Suprapubic skin (tissue), 4 donors: ENCODE results near the gene PVALB. TPM values are rescaled to one million over a fixed set of nuclear protein-coding genes. Genes with fewer than 3 reads are reported as not detected.

Experiments used
- DNase-seq, 2 donors: peaks; one replicate each; pipeline ENCODE4 v3.0.0-alpha.2; 2019; ENCODE audit warnings: low spot score in 2 of 2
- H3K27ac ChIP-seq: fragments of 200-600 bp; sonication (generic); one replicate; pipeline ENCODE4 v1.5.1; 2019
- H3K27me3 ChIP-seq: fragments of 200-600 bp; sonication (generic); one replicate; pipeline ENCODE4 v1.5.1; 2019
- H3K36me3 ChIP-seq: fragments of 200-600 bp; sonication (generic); one replicate; pipeline ENCODE4 v1.5.1; 2019
- H3K4me1 ChIP-seq: fragments of 200-600 bp; sonication (generic); one replicate; pipeline ENCODE4 v1.5.1; 2019
- H3K4me3 ChIP-seq: fragments of 200-600 bp; sonication (generic); one replicate; pipeline ENCODE4 v1.5.1; 2019; ENCODE audit warnings: mild to moderate bottlenecking
- H3K9me3 ChIP-seq: fragments of 200-600 bp; sonication (generic); one replicate; pipeline ENCODE4 v1.5.1; 2019
- CTCF ChIP-seq, 2 donors: fragments of 200-600 bp in 1 of 2; fragments of 450-650 bp in 1 of 2; sonication (generic) in 1 of 2; IDR thresholded peaks; one replicate each; pipeline ENCODE4 v1.5.1; 2016 to 2019; ENCODE audit warnings: antibody characterized with exemption in 2 of 2, mild to moderate bottlenecking in 1 of 2, moderate library complexity in 1 of 2
- EP300 ChIP-seq: sonication (generic); formaldehyde crosslinking; IDR thresholded peaks from one replicate; pipeline ENCODE4 v1.6.1; 2017; ENCODE audit warnings: antibody characterized with exemption
- POLR2A ChIP-seq, 2 donors: fragments of 450-650 bp; IDR thresholded peaks; one replicate each; pipeline ENCODE4 v1.6.1; 2017; ENCODE audit warnings: antibody characterized with exemption in 2 of 2, mild to moderate bottlenecking in 2 of 2, moderate library complexity in 2 of 2
- POLR2AphosphoS5 ChIP-seq, 3 donors: sonication (generic); formaldehyde crosslinking; IDR thresholded peaks; one replicate each; pipeline ENCODE4 v1.6.1; 2017; ENCODE audit warnings: antibody characterized with exemption in 3 of 3
- WGBS: methylation state at CpG from one replicate; pipeline ENCODE4 v1.1.5; 2018; 5-methylcytosine and 5-hydroxymethylcytosine counted together
- total RNA-seq, 4 donors: library from RNA; depleted of rRNA; stranded (reverse); fragments of >200 nt; gene quantifications; one replicate each; pipeline ENCODE4 v1.1.0, GENCODE V29; 2016

Gene PVALB
- total RNA-seq, 4 donors from 2014 or later = not detected

DNA sequence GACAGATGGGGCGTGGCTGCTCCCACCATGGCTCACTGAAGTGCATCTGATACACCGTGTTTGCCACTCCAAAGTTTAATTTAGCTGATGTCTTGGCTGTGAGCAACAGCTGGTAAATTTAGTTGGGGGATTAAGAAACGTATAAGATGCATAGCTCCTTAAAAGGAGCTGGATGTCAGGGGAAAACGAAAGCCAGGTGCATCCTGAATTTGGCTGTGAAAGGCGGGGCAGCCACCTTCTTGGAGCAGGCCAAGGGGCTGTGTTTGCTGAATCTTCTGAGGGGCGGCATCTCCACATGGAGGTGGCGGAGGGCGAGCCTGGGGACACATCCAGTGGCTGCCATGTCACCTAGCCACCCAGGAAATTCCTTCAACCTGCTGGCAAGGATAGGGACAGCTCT lies 23.3 kb upstream of the PVALB start:
- WGBS = 67% methylated on average over 8 of the region's 8 CpGs
- Histone ChIP-seq H3K9me3 (no peaks in the 10 kb centered on the region), H3K4me1 (no peaks in the 10 kb centered on the region), H3K36me3 (no peaks in the 10 kb centered on the region), H3K4me3 (no peak overlapping the region), H3K27me3 (peaks cover 37% of the 10 kb centered on the region), H3K27ac (no peak overlapping the region)
- DNase-seq = no peak
- no peak for TF ChIP-seq EP300
- no peak for TF ChIP-seq CTCF (IDR thresholded peaks at IDR 0.05)
- TF ChIP-seq POLR2A (IDR thresholded peaks at IDR 0.05) = no peak
- no peak for TF ChIP-seq POLR2AphosphoS5 (IDR thresholded peaks at IDR 0.05)

DNA sequence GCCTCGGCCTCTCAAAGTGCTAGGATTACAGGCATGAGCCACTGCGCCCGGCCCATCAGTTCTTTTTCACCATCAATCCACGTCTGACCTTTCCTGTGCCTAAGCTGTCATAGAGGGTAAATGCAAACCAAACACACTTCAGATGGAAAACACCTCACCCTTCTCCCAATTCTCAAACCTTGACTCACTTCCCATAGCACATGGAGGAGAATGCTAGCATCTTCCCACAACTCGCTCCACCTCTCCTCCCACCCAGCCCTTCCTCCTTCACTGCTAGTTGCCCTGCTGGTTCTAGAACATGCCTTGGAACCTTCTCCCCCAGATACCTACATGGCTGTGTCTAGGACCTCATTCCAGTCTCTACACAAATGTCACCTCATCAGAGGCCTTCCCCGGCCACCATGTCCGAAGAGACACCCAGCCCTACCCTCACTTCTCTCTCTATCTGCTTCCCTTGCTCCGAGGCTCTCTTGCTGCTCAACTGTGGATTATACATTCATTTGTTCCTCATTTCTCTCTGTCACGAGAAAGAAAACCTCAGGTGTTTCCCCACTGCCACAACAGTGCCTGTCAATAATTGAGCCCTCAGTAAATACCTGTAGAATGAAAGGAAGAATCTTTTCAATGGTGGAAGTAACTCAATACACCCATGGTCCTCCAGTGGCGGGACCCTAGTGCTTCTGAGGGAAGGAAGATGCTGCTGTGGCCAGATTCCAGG lies 22.7 kb upstream of the PVALB start:
- no peak for DNase-seq
- peaks cover 35% of the 10 kb centered on the region for H3K27me3 ChIP-seq
- no peaks in the 10 kb centered on the region for H3K9me3 ChIP-seq
- 83% methylated on average over 10 of the region's 10 CpGs for WGBS
- no peaks in the 10 kb centered on the region for H3K4me1 ChIP-seq
- TF ChIP-seq EP300 (no peak), CTCF (IDR thresholded peaks at IDR 0.05) (no peak), POLR2A (IDR thresholded peaks at IDR 0.05) (no peak), POLR2AphosphoS5 (IDR thresholded peaks at IDR 0.05) (no peak)
- no peaks in the 10 kb centered on the region for H3K36me3 ChIP-seq
- H3K4me3 ChIP-seq = no peak overlapping the region
- no peak overlapping the region for H3K27ac ChIP-seq

DNA sequence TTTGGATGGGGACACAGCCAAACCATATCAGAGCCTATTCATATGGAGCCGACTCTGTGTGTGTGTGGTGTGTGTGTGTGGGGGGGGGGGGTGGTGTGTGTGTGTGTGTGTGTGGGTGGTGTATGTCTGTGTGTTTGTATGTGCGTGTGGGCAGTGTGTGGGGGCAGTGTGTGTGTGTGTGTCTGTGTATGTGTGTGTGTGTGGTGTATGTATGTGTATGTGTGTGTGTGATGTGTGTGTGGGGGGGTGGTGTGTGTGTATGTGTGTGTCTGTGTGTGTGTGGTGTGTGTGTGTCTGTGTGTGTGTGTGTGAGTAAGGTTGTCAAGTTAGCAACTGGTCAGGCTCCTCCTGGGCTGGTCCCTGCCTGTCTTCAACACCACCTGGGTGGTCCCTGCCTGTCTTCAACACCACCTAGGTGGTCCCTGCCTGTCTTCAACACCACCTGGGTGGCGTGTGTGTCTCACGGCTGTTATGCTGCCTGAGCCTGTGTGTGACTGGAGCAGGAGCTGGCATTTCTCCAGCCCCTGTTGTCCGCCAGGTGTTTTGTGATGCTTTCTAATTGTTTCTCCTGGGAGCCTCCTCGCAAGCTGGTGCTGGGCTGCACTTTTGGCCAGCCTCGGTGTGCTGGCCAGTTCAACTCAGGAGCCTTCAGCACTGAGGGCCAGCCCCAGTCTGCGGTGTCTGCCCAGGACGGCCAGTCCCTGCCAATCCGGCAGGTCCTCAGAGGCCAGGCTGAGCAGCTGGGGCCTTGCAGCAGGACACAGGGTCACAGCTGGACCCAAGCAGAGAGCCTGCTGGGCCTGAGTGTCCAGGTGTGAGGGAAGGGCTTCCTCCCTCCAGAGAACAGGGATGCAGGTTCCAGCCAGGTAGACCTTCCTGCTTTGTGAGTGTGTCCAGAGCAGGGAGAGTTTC lies 21.5 kb upstream of the PVALB start:
- Histone ChIP-seq H3K4me1 (no peaks in the 10 kb centered on the region), H3K36me3 (no peaks in the 10 kb centered on the region), H3K27me3 (peaks cover 28% of the 10 kb centered on the region), H3K27ac (no peak overlapping the region), H3K9me3 (no peaks in the 10 kb centered on the region), H3K4me3 (no peak overlapping the region)
- no peak for DNase-seq
- 84% methylated on average over 9 of the region's 10 CpGs for WGBS
- TF ChIP-seq EP300 (no peak), POLR2AphosphoS5 (IDR thresholded peaks at IDR 0.05) (no peak), POLR2A (IDR thresholded peaks at IDR 0.05) (no peak), CTCF (IDR thresholded peaks at IDR 0.05) (no peak)

- 68% methylated on average over 5 of the region's 5 CpGs for WGBS
- Histone ChIP-seq H3K27me3 (peaks cover 28% of the 10 kb centered on the region), H3K27ac (no peak overlapping the region), H3K4me3 (no peak overlapping the region), H3K9me3 (no peaks in the 10 kb centered on the region), H3K36me3 (no peaks in the 10 kb centered on the region), H3K4me1 (no peaks in the 10 kb centered on the region)
- DNase-seq = no peak
- TF ChIP-seq POLR2A (IDR thresholded peaks at IDR 0.05) (no peak), EP300 (no peak), CTCF (IDR thresholded peaks at IDR 0.05) (no peak), POLR2AphosphoS5 (IDR thresholded peaks at IDR 0.05) (no peak)
Measured at GRCh38 chr22:36835903-36836302, 19.1 kb upstream of the PVALB start.

- no peak overlapping the region for H3K27ac ChIP-seq
- DNase-seq = no peak
- TF ChIP-seq POLR2A (IDR thresholded peaks at IDR 0.05) (no peak), POLR2AphosphoS5 (IDR thresholded peaks at IDR 0.05) (no peak), CTCF (IDR thresholded peaks at IDR 0.05) (no peak)
- no peaks in the 10 kb centered on the region for H3K36me3 ChIP-seq
- H3K27me3 ChIP-seq = peaks cover 21% of the 10 kb centered on the region
- H3K4me1 ChIP-seq = no peaks in the 10 kb centered on the region
- no peak overlapping the region for H3K4me3 ChIP-seq
- no peaks in the 10 kb centered on the region for H3K9me3 ChIP-seq
- WGBS = 85% methylated on average over 3 of the region's 3 CpGs
Measured at GRCh38 chr22:36833073-36833472, 16.2 kb upstream of the PVALB start.
